A673 (cell line): ENCODE measurements around the gene ACSL1.

Experiments
- EZH2 ChIP-seq: fragments of 200-600 bp; sonication (generic); IDR thresholded peaks from 2 replicates; pipeline ENCODE4 v1.6.1; 2017; ENCODE audit warnings: borderline replicate concordance, low read depth, mild to moderate bottlenecking, mixed read lengths, antibody characterized with exemption, low read length; ENCODE audit not compliant: poor library complexity, severe bottlenecking
- TF ChIP-seq, protein P1 (sequence below): fragments of 300-800, 200-600 bp; sonication (generic); conservative IDR thresholded peaks from 2 replicates; pipeline ENCODE4 v1.5.1; 2017; ENCODE audit warnings: low read depth, mild to moderate bottlenecking, antibody characterized with exemption, low read length, moderate library complexity, mixed read lengths

DNA sequence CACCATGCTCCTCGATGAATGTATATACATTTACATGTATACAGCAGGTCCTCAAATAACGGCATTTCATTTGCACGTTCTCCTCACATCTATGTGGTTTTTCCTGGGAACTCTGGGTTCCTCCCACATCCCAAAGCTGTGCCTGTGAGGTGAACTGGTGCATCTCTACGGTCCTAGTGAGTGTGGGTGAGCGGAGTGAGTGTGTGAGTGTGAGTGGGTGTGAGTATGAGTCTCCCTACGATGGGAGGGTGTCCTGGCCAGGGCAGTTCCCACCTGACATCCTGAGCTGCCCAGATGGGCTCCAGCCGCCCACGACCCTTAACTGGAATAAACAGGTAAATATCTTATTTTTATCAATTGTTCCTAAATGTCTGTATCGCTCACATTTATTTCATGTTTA is 40.0 kb downstream of the ACSL1 start:
- TF ChIP-seq, protein P1, sequence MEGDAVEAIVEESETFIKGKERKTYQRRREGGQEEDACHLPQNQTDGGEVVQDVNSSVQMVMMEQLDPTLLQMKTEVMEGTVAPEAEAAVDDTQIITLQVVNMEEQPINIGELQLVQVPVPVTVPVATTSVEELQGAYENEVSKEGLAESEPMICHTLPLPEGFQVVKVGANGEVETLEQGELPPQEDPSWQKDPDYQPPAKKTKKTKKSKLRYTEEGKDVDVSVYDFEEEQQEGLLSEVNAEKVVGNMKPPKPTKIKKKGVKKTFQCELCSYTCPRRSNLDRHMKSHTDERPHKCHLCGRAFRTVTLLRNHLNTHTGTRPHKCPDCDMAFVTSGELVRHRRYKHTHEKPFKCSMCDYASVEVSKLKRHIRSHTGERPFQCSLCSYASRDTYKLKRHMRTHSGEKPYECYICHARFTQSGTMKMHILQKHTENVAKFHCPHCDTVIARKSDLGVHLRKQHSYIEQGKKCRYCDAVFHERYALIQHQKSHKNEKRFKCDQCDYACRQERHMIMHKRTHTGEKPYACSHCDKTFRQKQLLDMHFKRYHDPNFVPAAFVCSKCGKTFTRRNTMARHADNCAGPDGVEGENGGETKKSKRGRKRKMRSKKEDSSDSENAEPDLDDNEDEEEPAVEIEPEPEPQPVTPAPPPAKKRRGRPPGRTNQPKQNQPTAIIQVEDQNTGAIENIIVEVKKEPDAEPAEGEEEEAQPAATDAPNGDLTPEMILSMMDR: no peak
- TF ChIP-seq EZH2: no peak
